K562 (cell line): Measurements from ENCODE around the gene COMMD10.

Experiments used
- IRF2 ChIP-seq: sonication (generic); formaldehyde crosslinking; IDR thresholded peaks from 2 replicates; pipeline ENCODE4 v1.8.1; 2022; ENCODE audit warnings: mild to moderate bottlenecking, missing genetic modification reagents
- PATZ1 ChIP-seq: fragments of 250-450 bp; sonication (Bioruptor Pico); IDR thresholded peaks from 2 replicates; pipeline ENCODE4 v1.5.0; 2020; ENCODE audit warnings: mild to moderate bottlenecking, borderline replicate concordance
- STAT5B ChIP-seq: fragments of 250-450 bp; sonication (Bioruptor Pico); IDR thresholded peaks from 2 replicates; pipeline ENCODE4 v1.8.0; 2021; ENCODE audit warnings: mild to moderate bottlenecking, inconsistent platforms
- TRIM24 ChIP-seq, 2 experiments: fragments of 450-650 bp; IDR thresholded peaks; 2 replicates each; pipeline ENCODE4 v1.6.1; 2016
- ZBTB7A ChIP-seq: IDR thresholded peaks from 2 replicates; pipeline ENCODE4 v1.6.1; 2011; ENCODE audit warnings: low read depth, mild to moderate bottlenecking, low read length, moderate library complexity, borderline replicate concordance; ENCODE audit not compliant: control insufficient read depth

GRCh38 chr5:116234681-116235080, 149.9 kb downstream of the COMMD10 start:
- no peak for TF ChIP-seq ZBTB7A
- no peak for TF ChIP-seq IRF2 (CRISPR knock-in tag)
- no peak for TF ChIP-seq PATZ1 (CRISPR knock-in tag)
- TF ChIP-seq TRIM24 (IDR thresholded peaks at IDR 0.05): no peak
- no peak for TF ChIP-seq STAT5B (CRISPR knock-in tag)
